ENCODE results near the gene ABHD6. TPM values are rescaled to one million over a fixed set of nuclear protein-coding genes. Genes with fewer than 3 reads are reported as not detected.

Gene ABHD6
- total RNA-seq, 1 donor, result 5.1 TPM

DNA sequence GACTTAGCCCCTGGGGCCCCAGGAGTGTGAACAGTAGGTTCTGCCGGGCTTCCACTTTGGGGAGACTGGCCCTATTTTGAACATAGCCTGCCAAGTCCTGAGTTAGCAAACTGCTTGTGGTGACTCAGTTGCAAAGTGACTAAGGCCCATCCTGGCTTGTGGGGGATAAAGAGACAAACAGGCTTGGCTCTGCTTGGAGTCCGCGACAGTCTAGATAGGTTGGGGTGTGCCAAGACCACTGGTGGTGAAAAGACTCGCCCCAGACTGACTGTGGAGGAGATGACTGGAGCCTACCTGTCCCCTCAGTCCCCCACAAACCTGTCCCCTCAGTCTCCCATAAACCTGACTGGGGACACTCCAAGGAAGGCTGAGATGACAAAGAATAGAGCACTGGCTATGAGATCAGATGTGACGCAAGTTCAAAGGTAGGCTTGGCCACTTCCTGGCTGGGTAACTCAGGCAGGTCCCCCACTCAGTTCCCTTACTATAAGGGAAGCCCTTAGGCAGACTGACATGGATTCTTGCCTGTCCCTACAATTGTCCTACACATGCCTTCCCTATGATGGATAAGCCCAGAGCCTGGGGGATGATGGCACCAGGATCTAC lies 31.1 kb upstream of the ABHD6 start:
- Histone ChIP-seq H3K36me3 (ENCODE audit: insufficient read depth, low read length) (no peaks in the 10 kb centered on the region), H3K27me3 (ENCODE audit: insufficient read depth, low read length) (peaks cover 15% of the 10 kb centered on the region), H3K4me1 (ENCODE audit: insufficient read depth, low read length) (peaks cover 10% of the 10 kb centered on the region), H3K4me3 (ENCODE audit: insufficient read depth, low read length) (no peak overlapping the region), H3K79me2 (ENCODE audit: insufficient read depth, low read length) (no peaks in the 10 kb centered on the region), H3K27ac (ENCODE audit: low read depth, low read length) (no peak overlapping the region), H3K9me3 (ENCODE audit: low read depth, low read length) (no peaks in the 10 kb centered on the region), H2AFZ (ENCODE audit: low read length) (peak overlapping the region; percentile 28), H4K20me1 (ENCODE audit: insufficient read depth, low read length) (no peaks in the 10 kb centered on the region), H3K4me2 (ENCODE audit: insufficient read depth, low read length) (peak overlapping the region; percentile 68)
- TF ChIP-seq, protein P1, sequence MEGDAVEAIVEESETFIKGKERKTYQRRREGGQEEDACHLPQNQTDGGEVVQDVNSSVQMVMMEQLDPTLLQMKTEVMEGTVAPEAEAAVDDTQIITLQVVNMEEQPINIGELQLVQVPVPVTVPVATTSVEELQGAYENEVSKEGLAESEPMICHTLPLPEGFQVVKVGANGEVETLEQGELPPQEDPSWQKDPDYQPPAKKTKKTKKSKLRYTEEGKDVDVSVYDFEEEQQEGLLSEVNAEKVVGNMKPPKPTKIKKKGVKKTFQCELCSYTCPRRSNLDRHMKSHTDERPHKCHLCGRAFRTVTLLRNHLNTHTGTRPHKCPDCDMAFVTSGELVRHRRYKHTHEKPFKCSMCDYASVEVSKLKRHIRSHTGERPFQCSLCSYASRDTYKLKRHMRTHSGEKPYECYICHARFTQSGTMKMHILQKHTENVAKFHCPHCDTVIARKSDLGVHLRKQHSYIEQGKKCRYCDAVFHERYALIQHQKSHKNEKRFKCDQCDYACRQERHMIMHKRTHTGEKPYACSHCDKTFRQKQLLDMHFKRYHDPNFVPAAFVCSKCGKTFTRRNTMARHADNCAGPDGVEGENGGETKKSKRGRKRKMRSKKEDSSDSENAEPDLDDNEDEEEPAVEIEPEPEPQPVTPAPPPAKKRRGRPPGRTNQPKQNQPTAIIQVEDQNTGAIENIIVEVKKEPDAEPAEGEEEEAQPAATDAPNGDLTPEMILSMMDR (IDR thresholded peaks at IDR 0.05; ENCODE audit: extremely low read depth, low read depth, low read length), result no peak
- peak; percentile 75 for DNase-seq (ENCODE audit: insufficient read length, low spot score, missing footprints)

DNA sequence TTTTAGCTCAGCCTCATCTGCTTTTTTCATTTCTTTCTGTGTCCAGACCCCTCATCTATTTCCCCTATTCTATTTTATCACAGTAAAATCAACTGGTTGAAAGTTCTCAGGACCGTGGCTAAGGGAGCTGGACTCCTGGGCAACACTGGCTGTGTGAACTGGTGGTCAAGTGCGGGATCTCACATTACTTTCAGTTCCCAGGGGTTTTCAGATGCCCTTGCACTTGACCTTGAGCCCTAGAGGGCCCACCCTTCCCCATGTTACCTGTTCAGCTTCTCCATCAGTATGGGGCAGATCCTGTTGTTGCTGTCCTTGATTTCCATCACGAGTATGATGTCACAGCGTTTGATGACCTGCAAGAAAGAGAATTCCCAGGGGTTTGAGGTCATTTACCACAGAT lies 29.6 kb upstream of the ABHD6 start:
- no peaks in the 10 kb centered on the region for H4K20me1 ChIP-seq (ENCODE audit: insufficient read depth, low read length)
- TF ChIP-seq, protein P1 (IDR thresholded peaks at IDR 0.05; ENCODE audit: extremely low read depth, low read depth, low read length), result no peak

DNA sequence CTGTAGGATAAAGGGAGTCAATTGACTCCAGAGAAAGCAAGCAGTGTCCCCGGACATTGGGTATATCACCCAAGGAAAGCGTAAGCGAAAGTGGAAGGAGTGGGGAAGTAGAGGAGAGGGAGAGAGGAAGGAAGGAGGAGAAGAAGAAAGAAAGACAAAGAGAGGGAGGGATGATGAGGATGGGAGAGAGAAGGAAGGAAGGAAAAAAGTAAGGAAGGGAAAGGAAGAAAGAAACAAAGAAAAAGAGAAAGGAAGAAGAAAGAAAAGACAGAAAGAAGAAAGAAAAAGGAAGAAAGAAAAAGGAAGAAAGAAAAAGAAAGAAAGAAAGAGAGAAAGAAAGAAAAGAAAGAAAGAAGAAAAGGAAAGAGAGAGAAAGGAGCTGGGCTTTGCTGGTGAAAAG lies 27.7 kb upstream of the ABHD6 start:
- H2AFZ ChIP-seq (ENCODE audit: low read length), result no peak overlapping the region
- no peak overlapping the region for H3K4me2 ChIP-seq (ENCODE audit: insufficient read depth, low read length)
- no peak for DNase-seq (ENCODE audit: insufficient read length, low spot score, missing footprints)
- H4K20me1 ChIP-seq (ENCODE audit: insufficient read depth, low read length), result no peaks in the 10 kb centered on the region
- no peaks in the 10 kb centered on the region for H3K79me2 ChIP-seq (ENCODE audit: insufficient read depth, low read length)
- peaks cover 10% of the 10 kb centered on the region for H3K4me1 ChIP-seq (ENCODE audit: insufficient read depth, low read length)
- TF ChIP-seq, protein P1 (IDR thresholded peaks at IDR 0.05; ENCODE audit: extremely low read depth, low read depth, low read length), result no peak
- no peak overlapping the region for H3K27ac ChIP-seq (ENCODE audit: low read depth, low read length)
- H3K36me3 ChIP-seq (ENCODE audit: insufficient read depth, low read length), result no peaks in the 10 kb centered on the region
- H3K27me3 ChIP-seq (ENCODE audit: insufficient read depth, low read length), result peaks cover 34% of the 10 kb centered on the region
- H3K4me3 ChIP-seq (ENCODE audit: insufficient read depth, low read length), result no peak overlapping the region
- no peaks in the 10 kb centered on the region for H3K9me3 ChIP-seq (ENCODE audit: low read depth, low read length)

More for the DNA sequence above, 29.6 kb upstream of the ABHD6 start:
- H3K36me3 ChIP-seq (ENCODE audit: insufficient read depth, low read length), result no peaks in the 10 kb centered on the region
- H3K9me3 ChIP-seq (ENCODE audit: low read depth, low read length), result no peaks in the 10 kb centered on the region
- H3K27ac ChIP-seq (ENCODE audit: low read depth, low read length), result no peak overlapping the region
- H3K4me2 ChIP-seq (ENCODE audit: insufficient read depth, low read length), result no peak overlapping the region
- H3K4me1 ChIP-seq (ENCODE audit: insufficient read depth, low read length), result peaks cover 10% of the 10 kb centered on the region
- peak; percentile 65 for DNase-seq (ENCODE audit: insufficient read length, low spot score, missing footprints)
- no peak overlapping the region for H2AFZ ChIP-seq (ENCODE audit: low read length)
- no peak overlapping the region for H3K4me3 ChIP-seq (ENCODE audit: insufficient read depth, low read length)
- peaks cover 25% of the 10 kb centered on the region for H3K27me3 ChIP-seq (ENCODE audit: insufficient read depth, low read length)
- no peaks in the 10 kb centered on the region for H3K79me2 ChIP-seq (ENCODE audit: insufficient read depth, low read length)

- no peak within 1 kb of the TSS for H3K27ac ChIP-seq (ENCODE audit: low read depth, low read length)
- no peak within 1 kb of the TSS for H3K4me3 ChIP-seq (ENCODE audit: insufficient read depth, low read length)
- no peak within 1 kb of the TSS for H3K4me2 ChIP-seq (ENCODE audit: insufficient read depth, low read length)
- H3K79me2 ChIP-seq (ENCODE audit: insufficient read depth, low read length), result no peaks in the 10 kb centered on the region
- TF ChIP-seq, protein P1 (IDR thresholded peaks at IDR 0.05; ENCODE audit: extremely low read depth, low read depth, low read length), result no peak
- no peaks in the 10 kb centered on the region for H3K36me3 ChIP-seq (ENCODE audit: insufficient read depth, low read length)
- peaks cover 34% of the 10 kb centered on the region for H3K27me3 ChIP-seq (ENCODE audit: insufficient read depth, low read length)
- H4K20me1 ChIP-seq (ENCODE audit: insufficient read depth, low read length), result no peaks in the 10 kb centered on the region
- peaks cover 10% of the 10 kb centered on the region for H3K4me1 ChIP-seq (ENCODE audit: insufficient read depth, low read length)
- no peaks in the 10 kb centered on the region for H3K9me3 ChIP-seq (ENCODE audit: low read depth, low read length)
- no peak within 1 kb of the TSS for H2AFZ ChIP-seq (ENCODE audit: low read length)
- DNase-seq (ENCODE audit: insufficient read length, low spot score, missing footprints), result no peak
Measured at GRCh38 chr3:58210761-58211460, 26.7 kb upstream of the ABHD6 start, which contains the start of gene DNASE1L3. DNASE1L3 (minus strand) TSS chr3:58210972; CDS start chr3:58210906, 66 bp downstream.
